ENCODE measurements around the gene DGKD.

DGKD gene

GRCh38 chr2:233519787-233520611 is 165.7 kb downstream of the DGKD start:
- no peak for DNase-seq
